GM19395 (cell line): ENCODE data around the gene TWNK.
A peak's percentile ranks its signal among the peaks of the same experiment; 100 is the strongest.

ENCODE experiments used
- ATAC-seq: cut with Tn5 transposase; IDR thresholded peaks from one replicate; pipeline ENCODE4 v1.9.1; 2021; ENCODE audit warnings: mild to moderate bottlenecking, moderate library complexity; ENCODE audit not compliant: unreplicated experiment

TWNK gene

GRCh38 chr10:100996678-100997359 is 9.5 kb downstream of the TWNK start:
- peak; percentile 26 for ATAC-seq

- ATAC-seq: peak; percentile 39
Measured at GRCh38 chr10:100997360-100998182, 10.2 kb downstream of the TWNK start.

- ATAC-seq: peak; percentile 40
Measured at GRCh38 chr10:100998183-100998990, 11.0 kb downstream of the TWNK start.

DNA sequence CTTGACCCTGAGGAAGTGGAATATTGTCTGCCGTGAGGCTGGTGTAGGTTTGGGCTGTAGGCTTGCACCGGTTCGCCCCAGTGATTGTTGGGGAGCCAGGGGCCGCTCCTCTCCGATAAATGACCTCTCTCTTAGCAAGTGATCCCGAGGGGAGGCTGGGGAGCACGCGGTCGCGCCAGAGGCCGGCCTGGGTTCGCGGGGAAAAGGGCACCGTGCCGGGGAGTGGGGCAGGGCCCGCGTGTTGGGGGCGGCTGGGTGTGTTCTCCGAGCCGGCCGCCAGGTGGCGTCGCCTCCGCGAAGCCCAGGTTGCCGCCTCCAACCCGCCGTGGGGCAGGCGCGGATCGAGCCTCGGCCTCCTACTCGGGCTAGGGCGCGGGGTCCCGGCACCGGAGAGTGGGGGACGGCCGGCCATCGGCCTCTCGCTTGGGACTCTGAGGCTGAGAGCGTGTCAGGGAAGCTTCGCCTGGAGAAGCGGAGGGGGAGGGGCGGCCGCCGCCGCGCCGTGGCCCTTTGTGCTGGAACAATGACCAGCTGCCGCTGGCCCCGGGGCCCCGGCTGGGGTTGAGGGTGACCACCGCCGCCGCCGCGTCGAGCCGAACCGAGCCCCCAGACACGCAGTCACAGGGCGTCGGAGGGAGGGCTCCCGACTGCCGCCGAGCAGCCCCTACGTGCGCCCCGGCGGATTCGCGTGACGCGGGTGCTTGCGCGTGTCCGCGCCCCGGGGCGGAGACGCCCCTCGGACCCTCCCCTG is 11.8 kb downstream of the TWNK start:
- peak; percentile 44 for ATAC-seq

- no peak for ATAC-seq
Measured at GRCh38 chr10:100999742-101000126, 12.4 kb downstream of the TWNK start, which contains the start of gene LZTS2. TSS of gene LZTS2 (plus strand) at chr10:100999808. CDS start at chr10:101002539, 2,731 bp downstream.

DNA sequence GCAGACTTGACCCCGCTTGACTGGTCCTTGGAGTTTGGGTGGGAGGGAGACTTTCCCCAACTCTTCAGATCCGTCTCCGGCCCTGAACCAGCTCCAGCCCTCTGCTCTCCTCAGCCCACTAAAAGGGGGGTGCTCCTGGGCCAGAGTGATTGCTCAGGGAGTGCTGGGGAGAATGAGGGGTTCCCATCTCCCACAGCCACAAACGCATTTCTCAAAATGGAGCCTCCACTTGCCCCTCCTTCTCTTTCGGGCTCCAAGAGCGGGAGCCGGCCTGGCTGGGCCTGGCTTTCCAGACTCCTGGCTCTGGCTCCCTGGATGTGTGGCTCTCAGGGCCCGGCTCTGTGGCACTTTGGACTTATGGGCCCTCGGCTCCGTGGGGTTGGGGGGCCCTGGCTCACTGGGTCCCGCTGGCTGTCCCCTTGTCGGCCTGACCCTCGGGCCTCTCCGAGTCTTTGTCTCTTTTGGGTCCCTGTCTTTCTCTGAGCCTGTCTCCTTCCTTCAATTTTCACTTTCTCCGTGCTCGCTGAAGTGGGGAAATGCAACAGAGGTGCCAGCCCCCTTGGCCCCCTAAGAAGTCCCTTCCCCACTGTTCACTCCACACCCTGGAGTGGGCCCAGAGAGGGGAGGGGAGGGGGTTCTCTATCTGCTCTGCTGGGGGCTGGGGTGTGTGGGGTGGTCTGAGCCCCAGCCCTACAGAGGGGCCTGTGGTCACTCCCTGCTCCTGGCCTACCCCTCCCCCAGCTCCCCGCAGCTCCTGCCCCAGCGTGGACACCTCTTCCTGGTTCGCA is 13.0 kb downstream of the TWNK start:
- no peak for ATAC-seq

GRCh38 chr10:101000915-101001658 is 13.7 kb downstream of the TWNK start:
- ATAC-seq: no peak

DNA sequence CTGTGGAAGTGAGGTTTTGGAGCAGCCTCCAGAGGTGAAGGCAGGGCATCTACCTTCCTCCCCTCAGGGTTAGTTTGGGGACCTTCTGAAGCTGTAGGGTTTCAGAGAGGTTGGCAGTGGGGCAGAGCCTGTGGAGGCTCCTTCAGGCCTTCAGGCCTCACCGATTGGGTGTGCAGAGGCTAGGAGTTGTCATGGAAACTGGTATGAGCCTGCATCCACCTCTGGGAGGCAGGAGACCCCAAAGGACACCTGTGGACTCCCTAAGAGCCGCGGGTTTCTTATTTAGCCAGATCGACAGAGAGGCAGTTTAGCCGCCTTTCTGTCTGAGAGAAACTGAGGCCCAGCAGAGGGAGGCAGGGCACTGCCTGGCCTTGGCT is 14.3 kb downstream of the TWNK start:
- no peak for ATAC-seq

GRCh38 chr10:101002456-101002855 is 15.1 kb downstream of the TWNK start:
- ATAC-seq: no peak

GRCh38 chr10:101003639-101004206 is 16.4 kb downstream of the TWNK start:
- ATAC-seq: no peak

DNA sequence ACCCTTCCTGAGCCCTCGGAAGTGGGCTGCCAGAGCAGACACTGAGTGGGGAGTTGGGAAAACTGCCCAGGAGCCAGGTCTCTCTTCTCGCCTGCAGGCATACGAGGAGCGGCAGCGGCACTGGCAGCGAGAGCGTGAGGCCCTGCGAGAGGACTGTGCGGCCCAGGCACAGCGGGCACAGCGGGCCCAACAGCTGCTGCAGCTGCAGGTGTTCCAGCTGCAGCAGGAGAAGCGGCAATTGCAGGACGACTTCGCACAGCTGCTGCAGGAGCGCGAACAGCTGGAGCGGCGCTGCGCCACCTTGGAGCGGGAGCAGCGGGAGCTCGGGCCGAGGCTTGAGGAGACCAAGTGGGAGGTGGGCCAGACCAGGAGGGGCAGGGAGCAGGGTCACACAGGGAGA is 18.0 kb downstream of the TWNK start:
- no peak for ATAC-seq

DNA sequence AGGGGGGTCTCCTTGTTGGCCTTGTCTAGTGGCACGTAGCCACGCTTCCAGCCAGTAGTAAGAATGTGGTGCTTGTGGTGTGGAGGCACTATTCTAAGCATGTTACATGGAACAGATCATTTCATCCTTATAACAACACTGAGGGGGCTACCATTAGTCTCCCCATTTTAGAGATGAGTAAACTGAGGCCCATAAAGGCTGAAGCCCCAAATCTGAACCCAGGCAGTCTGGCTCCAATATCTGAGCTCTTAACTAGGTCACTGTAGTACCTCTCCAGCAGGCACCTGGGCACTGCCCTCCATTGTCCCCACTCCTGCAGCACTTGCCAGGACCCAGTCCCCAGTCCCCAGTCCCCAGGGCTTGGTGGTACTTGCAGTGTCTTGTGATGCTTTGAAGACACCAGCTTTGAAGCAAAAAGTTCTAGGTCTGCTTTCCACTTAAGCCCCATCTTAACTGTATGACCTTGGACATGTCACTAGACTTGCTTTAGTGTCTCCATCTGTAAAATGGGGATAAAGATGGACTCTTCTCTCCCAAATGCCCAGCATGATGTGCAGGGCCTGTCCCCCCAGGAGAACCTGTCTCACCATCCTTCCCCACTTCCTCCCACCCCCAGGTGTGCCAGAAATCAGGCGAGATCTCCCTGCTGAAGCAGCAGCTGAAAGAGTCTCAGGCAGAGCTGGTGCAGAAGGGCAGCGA is 18.7 kb downstream of the TWNK start:
- no peak for ATAC-seq

- ATAC-seq: no peak
Measured at GRCh38 chr10:101006593-101007098, 19.3 kb downstream of the TWNK start.

GRCh38 chr10:101007099-101007711 is 19.9 kb downstream of the TWNK start:
- ATAC-seq: no peak

GRCh38 chr10:101007915-101008822 is 20.8 kb downstream of the TWNK start:
- ATAC-seq: no peak

GRCh38 chr10:101008823-101009423 is 21.6 kb downstream of the TWNK start:
- no peak for ATAC-seq
